H1 (cell line): ENCODE data around the gene SEC14L5. TPM values are rescaled to one million over a fixed set of nuclear protein-coding genes. Genes with fewer than 3 reads are reported as not detected.

ENCODE experiments used
- CTCF ChIA-PET: fragments of 300-600 bp; sonication (Branson Sonifier 250); formaldehyde crosslinking; loops from one replicate; lab custom pipeline; 2021; ENCODE audit not compliant: partially characterized antibody; lab: Charles Lee
- POLR2A ChIA-PET: fragments of 300-600 bp; sonication (Branson Sonifier 250); formaldehyde crosslinking; loops from one replicate; lab custom pipeline; 2021; ENCODE audit warnings: inconsistent platforms; ENCODE audit not compliant: partially characterized antibody; lab: Charles Lee
- DNase-seq, 2 experiments: peaks; one replicate each; pipeline versions ENCODE4 v3.0.0 to v3.0.0-alpha.2; 2010 to 2022; ENCODE audit warnings: low spot score in 2 of 2, low read depth in 1 of 2, mixed read lengths in 1 of 2
- FAIRE-seq: peaks from 2 replicates; lab custom pipeline; 2011; peaks lifted over from hg19 to GRCh38; lab: Jason Lieb, UNC
- H2AFZ ChIP-seq: 2 replicates; pipeline ENCODE4 v1.8.1; 2012; ENCODE audit warnings: low read length, inconsistent platforms
- H2AK5ac ChIP-seq: 2 replicates; pipeline ENCODE4 v1.6.1; 2013; ENCODE audit warnings: low read depth, low read length
- H2BK120ac ChIP-seq: replicated peaks from 2 replicates; pipeline ENCODE3; 2013; ENCODE audit warnings: low read depth, low read length, inconsistent platforms
- H2BK12ac ChIP-seq: 2 replicates; pipeline ENCODE4 v1.6.1; 2013; ENCODE audit warnings: low read depth, low read length
- H2BK15ac ChIP-seq: 2 replicates; pipeline ENCODE4 v1.6.1; 2013; ENCODE audit warnings: low read length
- H2BK20ac ChIP-seq: 2 replicates; pipeline ENCODE4 v1.6.1; 2013; ENCODE audit warnings: low read length
- H2BK5ac ChIP-seq: 2 replicates; pipeline ENCODE4 v1.6.1; 2013; ENCODE audit warnings: low read depth, low read length
- H3K14ac ChIP-seq: 2 replicates; pipeline ENCODE4 v1.6.1; 2013; ENCODE audit warnings: inconsistent platforms; ENCODE audit not compliant: insufficient read length
- H3K18ac ChIP-seq: 2 replicates; pipeline ENCODE4 v1.6.1; 2013; ENCODE audit warnings: low read length; ENCODE audit errors: extremely low read depth
- H3K23ac ChIP-seq: 2 replicates; pipeline ENCODE4 v1.6.1; 2013; ENCODE audit warnings: inconsistent platforms; ENCODE audit not compliant: insufficient read length
- H3K23me2 ChIP-seq: 2 replicates; pipeline ENCODE4 v1.6.1; 2013; ENCODE audit warnings: low read depth, low read length
- H3K27ac ChIP-seq: 2 replicates; pipeline ENCODE4 v1.6.1; 2011; ENCODE audit warnings: low read depth, low read length, inconsistent platforms
- H3K27me3 ChIP-seq, 4 experiments: replicated peaks in 1 of 4; 1 replicate in 1 of 4; 2 replicates in 3 of 4; pipeline versions ENCODE4 v1.6.1 to v1.8.1; 2011 to 2013; ENCODE audit warnings: low read length in 3 of 4, mild to moderate bottlenecking in 3 of 4, inconsistent platforms in 2 of 4, mixed read lengths in 2 of 4, moderate library complexity in 1 of 4; ENCODE audit not compliant: control insufficient read depth in 3 of 4, insufficient read depth in 3 of 4; ENCODE audit errors: extremely low read depth in 1 of 4
- H3K36me3 ChIP-seq, 4 experiments: 2 replicates each; pipeline versions ENCODE4 v1.6.1 to v1.8.1; 2011 to 2013; ENCODE audit warnings: mild to moderate bottlenecking in 4 of 4, low read length in 3 of 4, moderate library complexity in 2 of 4, control low read depth in 1 of 4, inconsistent platforms in 1 of 4; ENCODE audit not compliant: insufficient read depth in 4 of 4, control insufficient read depth in 2 of 4
- H3K4ac ChIP-seq: replicated peaks from 2 replicates; pipeline ENCODE3; 2013; ENCODE audit warnings: low read length, low read depth, mixed read lengths, inconsistent platforms; ENCODE audit not compliant: insufficient read length
- H3K4me1 ChIP-seq, 4 experiments: replicated peaks in 1 of 4; 1 replicate in 1 of 4; 2 replicates in 3 of 4; pipeline versions ENCODE4 v1.6.1 to v1.8.1; 2011 to 2013; ENCODE audit warnings: low read length in 3 of 4, inconsistent platforms in 2 of 4, mixed read lengths in 1 of 4; ENCODE audit not compliant: insufficient read depth in 4 of 4, control insufficient read depth in 3 of 4
- H3K4me2 ChIP-seq, 2 experiments: 2 replicates each; pipeline versions ENCODE4 v1.6.1 to v1.8.1; 2011 to 2013; ENCODE audit warnings: low read depth in 2 of 2, low read length in 2 of 2, control low read depth in 1 of 2, inconsistent platforms in 1 of 2, mild to moderate bottlenecking in 1 of 2; ENCODE audit not compliant: insufficient read depth in 1 of 2
- H3K4me3 ChIP-seq, 4 experiments: fragments of 200-600, 300-600 bp in 1 of 4; sonication (generic), shearing (Covaris generic), sonication (Bioruptor Twin) in 1 of 4; 2 replicates each; pipeline versions ENCODE4 v1.5.1 to v1.8.1; 2011 to 2016; ENCODE audit warnings: low read length in 4 of 4, low read depth in 3 of 4, control low read depth in 2 of 4, inconsistent platforms in 2 of 4, mild to moderate bottlenecking in 2 of 4, mixed read lengths in 1 of 4, moderate library complexity in 1 of 4; ENCODE audit not compliant: insufficient read depth in 2 of 4; ENCODE audit errors: extremely low read depth in 1 of 4
- H3K56ac ChIP-seq: replicated peaks from 2 replicates; pipeline ENCODE3; 2013; ENCODE audit warnings: low read depth, mild to moderate bottlenecking, mixed read lengths, low read length, inconsistent platforms; ENCODE audit not compliant: insufficient read length
- H3K79me1 ChIP-seq: 2 replicates; pipeline ENCODE4 v1.6.1; 2013; ENCODE audit warnings: low read depth, low read length, control low read depth
- H3K79me2 ChIP-seq, 2 experiments: 2 replicates each; pipeline versions ENCODE4 v1.6.1 to v1.8.1; 2012 to 2013; ENCODE audit warnings: low read length in 2 of 2, mild to moderate bottlenecking in 2 of 2, inconsistent platforms in 1 of 2; ENCODE audit not compliant: insufficient read depth in 2 of 2, control insufficient read depth in 1 of 2
- H3K9ac ChIP-seq, 4 experiments: replicated peaks in 1 of 4; 1 replicate in 1 of 4; 2 replicates in 3 of 4; pipeline versions ENCODE4 v1.6.1 to v1.8.1; 2011 to 2013; ENCODE audit warnings: low read depth in 3 of 4, low read length in 3 of 4, control low read depth in 2 of 4, mild to moderate bottlenecking in 2 of 4, moderate library complexity in 2 of 4, inconsistent platforms in 1 of 4; ENCODE audit errors: extremely low read depth in 1 of 4
- H3K9me3 ChIP-seq, 2 experiments: 2 replicates each; pipeline versions ENCODE4 v1.6.1 to v1.8.1; 2012 to 2013; ENCODE audit warnings: mild to moderate bottlenecking in 2 of 2, moderate library complexity in 2 of 2, control low read depth in 1 of 2, inconsistent platforms in 1 of 2, low read depth in 1 of 2, low read length in 1 of 2, mixed read lengths in 1 of 2; ENCODE audit not compliant: insufficient read depth in 2 of 2
- H4K20me1 ChIP-seq, 2 experiments: replicated peaks in 1 of 2; 2 replicates each; pipeline versions ENCODE3 to v1.8.1; 2011 to 2013; ENCODE audit warnings: inconsistent platforms in 2 of 2, low read length in 2 of 2, mild to moderate bottlenecking in 1 of 2; ENCODE audit not compliant: insufficient read depth in 2 of 2, control insufficient read depth in 1 of 2
- H4K5ac ChIP-seq: 2 replicates; pipeline ENCODE4 v1.6.1; 2013; ENCODE audit warnings: low read length, low read depth, mixed read lengths, inconsistent platforms; ENCODE audit not compliant: insufficient read length
- H4K8ac ChIP-seq: 2 replicates; pipeline ENCODE4 v1.8.0; 2013; ENCODE audit warnings: mild to moderate bottlenecking, moderate library complexity, low read length, inconsistent platforms; ENCODE audit not compliant: insufficient read depth; ENCODE audit errors: extremely low read depth
- H4K91ac ChIP-seq: replicated peaks from 2 replicates; pipeline ENCODE3; 2013; ENCODE audit warnings: low read length, mixed read lengths, inconsistent platforms; ENCODE audit not compliant: insufficient read length
- BRCA1 ChIP-seq: IDR thresholded peaks from 2 replicates; pipeline ENCODE4 v1.6.1; 2012; ENCODE audit warnings: low read depth, low read length, improper control_type of control experiment
- CREB1 ChIP-seq: IDR thresholded peaks from 2 replicates; pipeline ENCODE4 v1.6.1; 2012; ENCODE audit warnings: inconsistent platforms
- CTBP2 ChIP-seq: IDR thresholded peaks from 2 replicates; pipeline ENCODE4 v1.7.0; 2011; ENCODE audit warnings: borderline replicate concordance, mild to moderate bottlenecking, moderate library complexity, mixed read lengths, low read length; ENCODE audit not compliant: insufficient read depth, insufficient read length
- GABPA ChIP-seq: IDR thresholded peaks from 2 replicates; pipeline ENCODE4 v1.6.1; 2011; ENCODE audit warnings: mild to moderate bottlenecking, low read length, moderate library complexity, borderline replicate concordance; ENCODE audit not compliant: insufficient read depth
- HDAC2 ChIP-seq, 2 experiments: fragments of 300-600 bp in 1 of 2; sonication (generic) in 1 of 2; IDR thresholded peaks; 2 replicates each; pipeline ENCODE4 v1.6.1; 2011 to 2012; ENCODE audit warnings: low read depth in 2 of 2, low read length in 2 of 2, mild to moderate bottlenecking in 2 of 2, moderate library complexity in 2 of 2, borderline replicate concordance in 1 of 2, inconsistent platforms in 1 of 2
- HDAC6 ChIP-seq: IDR thresholded peaks from one replicate; pipeline ENCODE4 v1.7.1; 2012; ENCODE audit warnings: low read depth, mild to moderate bottlenecking, inconsistent platforms, low read length, moderate library complexity
- KDM4A ChIP-seq: IDR thresholded peaks from one replicate; pipeline ENCODE4 v1.7.1; 2012; ENCODE audit warnings: low read depth, mild to moderate bottlenecking, moderate library complexity, low read length, inconsistent platforms; ENCODE audit not compliant: severe bottlenecking
- NRF1 ChIP-seq: IDR thresholded peaks from 2 replicates; pipeline ENCODE4 v1.6.1; 2011; ENCODE audit warnings: mild to moderate bottlenecking, low read depth, low read length, improper control_type of control experiment
- RAD21 ChIP-seq, 2 experiments: IDR thresholded peaks in 1 of 2; conservative IDR thresholded peaks in 1 of 2; 2 replicates each; pipeline ENCODE4 v1.6.1; 2011; ENCODE audit warnings: low read depth in 2 of 2, low read length in 2 of 2, improper control_type of control experiment in 1 of 2, inconsistent platforms in 1 of 2, mild to moderate bottlenecking in 1 of 2, moderate library complexity in 1 of 2
- SAP30 ChIP-seq: fragments of 300-600 bp; sonication (generic); IDR thresholded peaks from 2 replicates; pipeline ENCODE4 v1.7.1; 2012; ENCODE audit warnings: low read length, moderate library complexity, mild to moderate bottlenecking, inconsistent platforms; ENCODE audit not compliant: insufficient read depth, insufficient replicate concordance
- WGBS, 2 experiments: shearing (Covaris generic) in 1 of 2; methylation state at CpG; one replicate each; pipeline versions ENCODE4 v1.1.6 to v1.1.7; 2013 to 2015; ENCODE audit warnings: low lambda C conversion rate in 2 of 2, mixed read lengths in 2 of 2, inconsistent platforms in 1 of 2, low coverage in 1 of 2, missing lambda C conversion rate in 1 of 2; ENCODE audit not compliant: insufficient replicate concordance in 2 of 2, insufficient coverage in 1 of 2, insufficient read length in 1 of 2; ENCODE audit errors: extremely low coverage in 1 of 2, missing lambda C conversion rate in 1 of 2; 5-methylcytosine and 5-hydroxymethylcytosine counted together
- polyA plus RNA-seq, 7 experiments: library from polyadenylated mRNA; depleted of rRNA in 3 of 7; stranded (reverse) in 5 of 7; unstranded in 2 of 7; fragments of >200 nt in 5 of 7; fragments of 200-250 nt in 2 of 7; gene quantifications; 1 replicate in 5 of 7; 2 replicates in 1 of 7; 4 replicates in 1 of 7; pipeline versions ENCODE4 v1.2.1 to v1.2.3, GENCODE V29; 2011 to 2013; ENCODE audit warnings: missing spikeins in 2 of 7, mixed read lengths in 2 of 7
- total RNA-seq: library from RNA; stranded (reverse); fragmentation: NEBNext Ultra II Directional; extraction: Animal tissue kit (Norgen Biotek cat#: 25700); gene quantifications from 2 replicates; pipeline ENCODE4 v1.2.1, GENCODE V29; 2021
- TF ChIP-seq, protein P1 (sequence below): IDR thresholded peaks from 2 replicates; pipeline ENCODE4 v1.6.1; 2011; ENCODE audit warnings: low read depth, mild to moderate bottlenecking, low read length; ENCODE audit not compliant: insufficient read depth
- TF ChIP-seq, protein P2 (sequence below): IDR thresholded peaks from 2 replicates; pipeline ENCODE4 v1.6.1; 2012; ENCODE audit warnings: inconsistent platforms

Gene SEC14L5
- total and polyA plus RNA-seq, 2 of the 8 experiments (the other 6 are each of a cell fraction or from before 2014, with no cell fraction given), result 1.9 to 3.0 TPM

GRCh38 chr16:4928227-4928626 is 29.9 kb upstream of the SEC14L5 start:
- 88% methylated on average over 6 of the region's 6 CpGs; no CpG with 5 or more reads in 1 of the 2 experiments for WGBS, 2 experiments
- FAIRE-seq, result no peak
- POLR2A ChIA-PET, result no interaction called here
- TF ChIP-seq CREB1, result no peak
- TF ChIP-seq SAP30, result no peak
- TF ChIP-seq, protein P1, sequence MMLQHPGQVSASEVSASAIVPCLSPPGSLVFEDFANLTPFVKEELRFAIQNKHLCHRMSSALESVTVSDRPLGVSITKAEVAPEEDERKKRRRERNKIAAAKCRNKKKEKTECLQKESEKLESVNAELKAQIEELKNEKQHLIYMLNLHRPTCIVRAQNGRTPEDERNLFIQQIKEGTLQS, result no peak
- TF ChIP-seq, protein P2, sequence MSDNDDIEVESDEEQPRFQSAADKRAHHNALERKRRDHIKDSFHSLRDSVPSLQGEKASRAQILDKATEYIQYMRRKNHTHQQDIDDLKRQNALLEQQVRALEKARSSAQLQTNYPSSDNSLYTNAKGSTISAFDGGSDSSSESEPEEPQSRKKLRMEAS, result no peak
- no peak for TF ChIP-seq HDAC2 (IDR thresholded peaks at IDR 0.05; ENCODE audit: borderline replicate concordance in 1 of 2, low read depth in 2 of 2, low read length in 2 of 2)
- no peak for TF ChIP-seq BRCA1
- no peak for TF ChIP-seq CTBP2
- TF ChIP-seq KDM4A, result no peak
- no peak for TF ChIP-seq NRF1
- TF ChIP-seq HDAC6, result no peak
- no peak for TF ChIP-seq GABPA
- no peak for TF ChIP-seq RAD21 (IDR thresholded peaks at IDR 0.05 in 1 of 2, conservative IDR thresholded peaks at IDR 0.05 in 1 of 2; ENCODE audit: low read depth in 2 of 2, low read length in 2 of 2)

More at GRCh38 chr16:4928227-4928626, 29.9 kb upstream of the SEC14L5 start:
- Histone ChIP-seq H2BK20ac (no peak overlapping the region), H3K4me1 (peaks cover 0 to 8% (median 3%) of the 10 kb centered on the region in 4 experiments; a peak in 4 of 7 replicates), H3K18ac (no peak overlapping the region), H3K79me1 (peaks cover 4% of the 10 kb centered on the region), H3K4me2 (no peak overlapping the region), H4K8ac (no peak overlapping the region), H2BK5ac (no peak overlapping the region), H3K4me3 (no peak overlapping the region), H3K14ac (no peak overlapping the region), H2BK120ac (no peak overlapping the region), H3K23ac (no peak overlapping the region), H4K91ac (no peak overlapping the region), H2AFZ (no peak overlapping the region), H4K5ac (no peak overlapping the region), H3K79me2 (peaks cover 0 to 6% of the 10 kb centered on the region in 2 experiments; a peak in 2 of 4 replicates), H3K56ac (no peak overlapping the region), H3K4ac (no peak overlapping the region), H2BK15ac (no peak overlapping the region), H3K9ac (no peak overlapping the region), H4K20me1 (peaks cover 0 to 12% of the 10 kb centered on the region in 2 experiments), H3K9me3 (peaks cover 4 to 5% of the 10 kb centered on the region in 2 experiments; a peak in 2 of 4 replicates), H3K27me3 (no peaks in the 10 kb centered on the region; a peak in 1 of 7 replicates), H2BK12ac (no peak overlapping the region), H3K27ac (no peak overlapping the region), H2AK5ac (no peak overlapping the region), H3K23me2 (no peaks in the 10 kb centered on the region), H3K36me3 (peaks cover 0 to 8% (median 2%) of the 10 kb centered on the region in 4 experiments; a peak in 3 of 8 replicates)
- DNase-seq, result no peak
- CTCF ChIA-PET, result interaction anchor here (1.0 to 1.9 kb wide), 2 partner anchors 44 to 245 kb away, joined by 3 to 5 read pairs; no protein-coding TSS in a partner anchor
